Neuron (in vitro differentiated cells): Measurements from ENCODE around the gene JPT2.

Source experiments
- H2AFZ ChIP-seq: one replicate; pipeline ENCODE4 v1.6.1; 2013; ENCODE audit warnings: low read depth, mild to moderate bottlenecking, inconsistent platforms, low read length, moderate library complexity
- H3K27me3 ChIP-seq: one replicate; pipeline ENCODE4 v1.6.1; 2013; ENCODE audit warnings: low read length; ENCODE audit not compliant: insufficient read depth
- H3K36me3 ChIP-seq: one replicate; pipeline ENCODE4 v1.6.1; 2013; ENCODE audit warnings: low read length; ENCODE audit not compliant: insufficient read depth
- H3K4me1 ChIP-seq: one replicate; pipeline ENCODE4 v1.6.1; 2013; ENCODE audit warnings: low read length; ENCODE audit not compliant: insufficient read depth
- H3K4me3 ChIP-seq: 2 replicates; pipeline ENCODE4 v1.5.1; 2013; ENCODE audit warnings: mild to moderate bottlenecking, low read length, moderate library complexity
- H3K9me3 ChIP-seq: one replicate; pipeline ENCODE4 v1.6.1; 2013; ENCODE audit warnings: low read length

JPT2 gene

GRCh38 chr16:1655909-1656807 is 21.9 kb upstream of the JPT2 start:
- Histone ChIP-seq H3K9me3 (no peaks in the 10 kb centered on the region), H3K4me1 (no peaks in the 10 kb centered on the region), H3K36me3 (peaks cover 78% of the 10 kb centered on the region), H3K4me3 (no peak overlapping the region), H2AFZ (no peak overlapping the region), H3K27me3 (no peaks in the 10 kb centered on the region)

- Histone ChIP-seq H3K36me3 (peaks cover 75% of the 10 kb centered on the region), H3K4me1 (no peaks in the 10 kb centered on the region), H3K4me3 (no peak overlapping the region), H2AFZ (no peak overlapping the region), H3K27me3 (no peaks in the 10 kb centered on the region), H3K9me3 (no peaks in the 10 kb centered on the region)
Measured at GRCh38 chr16:1656808-1657617, 21.1 kb upstream of the JPT2 start.

- H3K4me1 ChIP-seq, result no peaks in the 10 kb centered on the region
- H3K9me3 ChIP-seq, result no peaks in the 10 kb centered on the region
- H3K4me3 ChIP-seq, result no peak overlapping the region
- H2AFZ ChIP-seq, result no peak overlapping the region
- H3K36me3 ChIP-seq, result peaks cover 76% of the 10 kb centered on the region
- no peaks in the 10 kb centered on the region for H3K27me3 ChIP-seq
Measured at GRCh38 chr16:1657841-1658240, 20.2 kb upstream of the JPT2 start.

- peaks cover 81% of the 10 kb centered on the region for H3K36me3 ChIP-seq
Measured at GRCh38 chr16:1659031-1659430, 19.0 kb upstream of the JPT2 start.

GRCh38 chr16:1661826-1662225 is 16.3 kb upstream of the JPT2 start:
- no peak overlapping the region for H3K4me3 ChIP-seq
- H3K4me1 ChIP-seq, result no peaks in the 10 kb centered on the region
- no peaks in the 10 kb centered on the region for H3K27me3 ChIP-seq
- no peaks in the 10 kb centered on the region for H3K9me3 ChIP-seq
- peaks cover 83% of the 10 kb centered on the region for H3K36me3 ChIP-seq
- no peak overlapping the region for H2AFZ ChIP-seq

More at GRCh38 chr16:1659031-1659430, 19.0 kb upstream of the JPT2 start:
- no peak overlapping the region for H2AFZ ChIP-seq
- no peaks in the 10 kb centered on the region for H3K27me3 ChIP-seq
- H3K4me3 ChIP-seq, result no peak overlapping the region
- H3K4me1 ChIP-seq, result no peaks in the 10 kb centered on the region
- H3K9me3 ChIP-seq, result no peaks in the 10 kb centered on the region

- no peaks in the 10 kb centered on the region for H3K9me3 ChIP-seq
- H3K27me3 ChIP-seq, result no peaks in the 10 kb centered on the region
- peaks cover 83% of the 10 kb centered on the region for H3K36me3 ChIP-seq
- no peak overlapping the region for H3K4me3 ChIP-seq
- no peaks in the 10 kb centered on the region for H3K4me1 ChIP-seq
- H2AFZ ChIP-seq, result no peak overlapping the region
Measured at GRCh38 chr16:1662543-1662942, 15.5 kb upstream of the JPT2 start.

- no peaks in the 10 kb centered on the region for H3K4me1 ChIP-seq
- no peaks in the 10 kb centered on the region for H3K27me3 ChIP-seq
- no peak overlapping the region for H2AFZ ChIP-seq
- H3K4me3 ChIP-seq, result no peak overlapping the region
- H3K9me3 ChIP-seq, result no peaks in the 10 kb centered on the region
- peaks cover 89% of the 10 kb centered on the region for H3K36me3 ChIP-seq
Measured at GRCh38 chr16:1665829-1666228, 12.2 kb upstream of the JPT2 start.

- Histone ChIP-seq H2AFZ (no peak overlapping the region), H3K4me3 (no peak overlapping the region), H3K36me3 (peaks cover 93% of the 10 kb centered on the region), H3K27me3 (no peaks in the 10 kb centered on the region), H3K4me1 (no peaks in the 10 kb centered on the region), H3K9me3 (no peaks in the 10 kb centered on the region)
Measured at GRCh38 chr16:1666316-1666715, 11.8 kb upstream of the JPT2 start.

- Histone ChIP-seq H3K4me1 (no peaks in the 10 kb centered on the region), H3K36me3 (peaks cover 95% of the 10 kb centered on the region), H3K9me3 (no peaks in the 10 kb centered on the region), H3K4me3 (no peak overlapping the region), H2AFZ (no peak overlapping the region), H3K27me3 (no peaks in the 10 kb centered on the region)
Measured at GRCh38 chr16:1667271-1667670, 10.8 kb upstream of the JPT2 start.

GRCh38 chr16:1667916-1668315 is 10.2 kb upstream of the JPT2 start:
- no peaks in the 10 kb centered on the region for H3K27me3 ChIP-seq
- no peaks in the 10 kb centered on the region for H3K9me3 ChIP-seq
- H3K36me3 ChIP-seq, result peaks cover 95% of the 10 kb centered on the region
- H2AFZ ChIP-seq, result no peak overlapping the region
- no peak overlapping the region for H3K4me3 ChIP-seq
- no peaks in the 10 kb centered on the region for H3K4me1 ChIP-seq

- no peaks in the 10 kb centered on the region for H3K4me1 ChIP-seq
- peaks cover 96% of the 10 kb centered on the region for H3K36me3 ChIP-seq
- H3K9me3 ChIP-seq, result no peaks in the 10 kb centered on the region
- no peak overlapping the region for H3K4me3 ChIP-seq
- no peak overlapping the region for H2AFZ ChIP-seq
- H3K27me3 ChIP-seq, result no peaks in the 10 kb centered on the region
Measured at GRCh38 chr16:1668612-1669319, 9.3 kb upstream of the JPT2 start.

- Histone ChIP-seq H3K27me3 (no peaks in the 10 kb centered on the region), H3K4me1 (no peaks in the 10 kb centered on the region), H3K9me3 (no peaks in the 10 kb centered on the region), H3K4me3 (no peak overlapping the region), H2AFZ (no peak overlapping the region), H3K36me3 (peaks cover 98% of the 10 kb centered on the region)
Measured at GRCh38 chr16:1669698-1670097, 8.4 kb upstream of the JPT2 start.

- Histone ChIP-seq H3K4me1 (no peaks in the 10 kb centered on the region), H3K36me3 (peaks cover 98% of the 10 kb centered on the region), H3K4me3 (no peak overlapping the region), H3K9me3 (no peaks in the 10 kb centered on the region), H2AFZ (no peak overlapping the region), H3K27me3 (no peaks in the 10 kb centered on the region)
Measured at GRCh38 chr16:1670371-1670770, 7.7 kb upstream of the JPT2 start.
